ENCODE results near the gene SLMAP. TPM values are rescaled to one million over a fixed set of nuclear protein-coding genes. Genes with fewer than 3 reads are reported as not detected.

SLMAP gene
- total and polyA plus RNA-seq, 7 donors = 28.2 to 745 (median 300) TPM

- H3K4me3 ChIP-seq = no peak overlapping the region
- no peak for DNase-seq
- TF ChIP-seq EP300 (IDR thresholded peaks at IDR 0.05) = no peak
- TF ChIP-seq POLR2AphosphoS5 (IDR thresholded peaks at IDR 0.05) = no peak
- no peak for TF ChIP-seq POLR2A (IDR thresholded peaks at IDR 0.05)
- TF ChIP-seq CTCF (IDR thresholded peaks at IDR 0.05) = no peak
- H3K4me1 ChIP-seq = peaks cover 0 to 43% (median 27%) of the 10 kb centered on the region in 4 donors
- no peak overlapping the region for H3K27ac ChIP-seq
- no peaks in the 10 kb centered on the region for H3K27me3 ChIP-seq
- intact Hi-C loops (cut with DNase I) = no loop called here
- H3K9me3 ChIP-seq = no peaks in the 10 kb centered on the region
- H3K36me3 ChIP-seq = no peaks in the 10 kb centered on the region
Measured at GRCh38 chr3:57822686-57823085, 66.6 kb downstream of the SLMAP start.

GRCh38 chr3:57825116-57825515, 69.0 kb downstream of the SLMAP start:
- Histone ChIP-seq H3K4me1 (peaks cover 0 to 49% (median 28%) of the 10 kb centered on the region in 4 donors), H3K27ac (no peak overlapping the region), H3K9me3 (no peaks in the 10 kb centered on the region), H3K36me3 (no peaks in the 10 kb centered on the region), H3K4me3 (no peak overlapping the region), H3K27me3 (no peaks in the 10 kb centered on the region)
- intact Hi-C loops (cut with DNase I) = loop anchor here (5.0 kb wide), 1 partner anchor 63 kb away; no protein-coding TSS in a partner anchor
- TF ChIP-seq POLR2AphosphoS5 (IDR thresholded peaks at IDR 0.05) (no peak), CTCF (IDR thresholded peaks at IDR 0.05) (no peak), EP300 (IDR thresholded peaks at IDR 0.05) (no peak), POLR2A (IDR thresholded peaks at IDR 0.05) (no peak)
- WGBS, 2 donors = 59 to 60% methylated on average over 3 of the region's 3 CpGs
- DNase-seq = no peak

GRCh38 chr3:57826245-57826951, 70.3 kb downstream of the SLMAP start:
- Histone ChIP-seq H3K27me3 (no peaks in the 10 kb centered on the region), H3K4me3 (no peak overlapping the region), H3K27ac (no peak overlapping the region), H3K9me3 (no peaks in the 10 kb centered on the region), H3K36me3 (no peaks in the 10 kb centered on the region), H3K4me1 (peaks cover 0 to 48% (median 27%) of the 10 kb centered on the region in 4 donors)
- TF ChIP-seq EP300 (IDR thresholded peaks at IDR 0.05) (no peak), POLR2A (IDR thresholded peaks at IDR 0.05) (no peak), CTCF (IDR thresholded peaks at IDR 0.05) (no peak), POLR2AphosphoS5 (IDR thresholded peaks at IDR 0.05) (no peak)
- no peak for DNase-seq
- intact Hi-C loops (cut with DNase I) = loop anchor here (5.0 kb wide), 1 partner anchor 64 kb away; no protein-coding TSS in a partner anchor
- WGBS, 2 donors = 87 to 96% methylated on average over 1 of the region's 1 CpG

- H3K36me3 ChIP-seq = peaks cover 0 to 7% (median 0%) of the 10 kb centered on the region in 4 donors
- H3K27ac ChIP-seq = no peak overlapping the region
- H3K27me3 ChIP-seq = no peaks in the 10 kb centered on the region
- TF ChIP-seq POLR2A (IDR thresholded peaks at IDR 0.05) (no peak), POLR2AphosphoS5 (IDR thresholded peaks at IDR 0.05) (no peak), CTCF (IDR thresholded peaks at IDR 0.05) (no peak), EP300 (IDR thresholded peaks at IDR 0.05) (no peak)
- peaks cover 0 to 41% (median 23%) of the 10 kb centered on the region in 4 donors for H3K4me1 ChIP-seq
- WGBS, 2 donors = 60 to 85% methylated on average over 1 of the region's 1 CpG
- intact Hi-C loops (cut with DNase I) = loop anchor here (5.0 kb wide), 1 partner anchor 65 kb away; no protein-coding TSS in a partner anchor
- DNase-seq = no peak
- no peak overlapping the region for H3K4me3 ChIP-seq
- H3K9me3 ChIP-seq = no peaks in the 10 kb centered on the region
Measured at GRCh38 chr3:57826952-57827723, 71.0 kb downstream of the SLMAP start.

All from sigmoid colon (tissue), 7 donors.